GDM1 (cell line): Measurements from ENCODE around the gene MZF1.
"Not testable (repeated sequence)": the region's sequence is repeated elsewhere in the genome, so short reads cannot be mapped to it uniquely, and the experiment has no call there.

Experiments used
- DNase-seq: peaks from one replicate; lab custom pipeline; 2025; lab: John Stamatoyannopoulos, UW

MZF1 gene

DNA sequence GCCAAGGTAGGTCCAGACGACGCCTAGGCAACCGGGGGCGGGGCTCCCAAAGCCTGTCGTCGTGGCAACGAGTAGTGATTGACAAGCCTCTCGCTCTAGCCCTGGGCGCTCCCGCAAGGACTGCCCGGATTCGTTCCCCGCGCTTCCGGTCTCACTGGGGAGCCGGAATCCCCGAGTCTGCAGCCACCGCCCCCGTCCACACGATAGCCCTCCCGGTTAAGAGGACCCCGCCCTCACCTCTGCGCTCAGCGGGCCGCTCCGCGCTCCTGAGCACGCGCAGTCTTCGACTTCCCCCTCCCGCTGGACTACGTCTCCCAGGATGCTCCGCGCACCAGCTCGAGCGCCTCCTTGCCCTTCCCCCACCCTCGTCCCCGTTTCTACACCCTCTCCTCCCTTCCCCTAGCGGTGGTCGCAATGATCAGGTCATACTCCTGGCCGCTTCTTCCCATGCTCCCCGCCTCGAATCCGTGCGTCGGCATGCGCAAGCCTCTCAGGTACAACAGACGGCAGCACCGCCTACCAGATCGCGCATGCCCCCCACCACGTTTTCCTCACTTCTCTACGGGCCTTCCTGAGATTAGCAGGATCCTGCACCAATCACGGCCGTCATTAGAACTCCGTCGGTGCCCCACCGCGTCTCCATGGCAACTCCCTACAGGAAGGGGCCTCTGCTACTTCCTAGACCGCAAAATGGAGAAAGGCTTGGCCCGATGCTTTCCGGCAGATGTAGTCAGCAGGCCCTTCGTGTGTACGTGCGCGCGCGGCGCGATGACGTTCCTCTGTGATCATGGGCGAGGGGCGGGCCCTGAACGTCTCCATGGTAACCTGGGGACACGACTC is at the start of gene MZF1:
MZF1 (minus strand) TSS at position 518 of the 840 bp plus-strand sequence. CDS start 1,946 bp downstream, outside the sequence.
- DNase-seq = no peak

DNA sequence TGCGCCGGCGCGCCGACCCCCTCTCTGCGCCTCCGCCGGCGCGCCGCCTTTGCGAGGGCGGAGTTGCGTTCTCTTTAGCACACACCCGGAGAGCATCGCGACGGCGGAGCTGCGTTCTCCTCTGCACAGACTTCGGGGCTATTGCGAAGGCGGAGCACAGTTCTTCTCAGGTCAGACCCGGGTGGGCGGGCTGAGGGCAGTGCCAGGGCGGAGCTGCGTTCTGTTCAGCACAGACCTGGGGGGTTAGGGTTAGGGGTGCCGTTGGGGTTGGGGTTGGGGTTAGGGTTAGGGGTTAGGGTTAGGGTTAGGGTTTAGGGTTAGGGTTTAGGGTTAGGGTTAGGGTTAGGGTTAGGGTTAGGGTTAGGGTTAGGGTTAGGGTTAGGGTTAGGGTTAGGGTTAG is 34.1 kb upstream of the MZF1 start:
- not testable (repeated sequence) for DNase-seq

DNA sequence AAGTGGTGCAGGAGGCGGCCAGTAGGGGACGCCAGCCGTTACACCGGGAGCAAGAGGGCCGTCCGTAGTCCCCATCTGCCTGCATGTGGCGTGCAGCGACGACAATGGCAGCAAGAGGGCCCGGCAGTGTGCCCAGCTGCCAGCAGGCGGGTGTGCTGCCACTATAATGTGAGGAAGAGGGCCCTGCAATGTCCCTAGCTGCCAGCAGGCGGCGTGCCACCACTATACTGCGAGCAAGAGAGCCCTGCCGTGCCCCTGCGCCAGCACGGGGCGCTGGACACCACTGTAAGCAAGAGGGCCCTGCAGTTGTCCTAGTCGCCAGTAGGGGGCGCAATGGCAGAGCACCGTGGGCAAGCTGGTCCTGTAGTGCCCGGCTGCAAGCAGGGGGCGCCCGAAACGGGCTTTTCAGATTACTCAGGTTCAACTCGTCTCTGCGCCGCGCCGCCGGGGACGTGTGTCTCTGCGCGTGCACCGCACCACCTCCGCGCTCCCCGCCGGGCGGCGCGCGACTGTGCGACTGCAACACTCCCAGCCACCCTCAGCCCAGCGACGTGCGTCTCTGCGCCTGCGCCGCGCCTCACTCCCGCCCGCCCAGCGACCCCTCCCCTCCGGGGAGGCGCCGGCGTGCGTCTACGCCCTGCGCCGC is 33.2 kb upstream of the MZF1 start:
- DNase-seq = not testable (repeated sequence)

DNA sequence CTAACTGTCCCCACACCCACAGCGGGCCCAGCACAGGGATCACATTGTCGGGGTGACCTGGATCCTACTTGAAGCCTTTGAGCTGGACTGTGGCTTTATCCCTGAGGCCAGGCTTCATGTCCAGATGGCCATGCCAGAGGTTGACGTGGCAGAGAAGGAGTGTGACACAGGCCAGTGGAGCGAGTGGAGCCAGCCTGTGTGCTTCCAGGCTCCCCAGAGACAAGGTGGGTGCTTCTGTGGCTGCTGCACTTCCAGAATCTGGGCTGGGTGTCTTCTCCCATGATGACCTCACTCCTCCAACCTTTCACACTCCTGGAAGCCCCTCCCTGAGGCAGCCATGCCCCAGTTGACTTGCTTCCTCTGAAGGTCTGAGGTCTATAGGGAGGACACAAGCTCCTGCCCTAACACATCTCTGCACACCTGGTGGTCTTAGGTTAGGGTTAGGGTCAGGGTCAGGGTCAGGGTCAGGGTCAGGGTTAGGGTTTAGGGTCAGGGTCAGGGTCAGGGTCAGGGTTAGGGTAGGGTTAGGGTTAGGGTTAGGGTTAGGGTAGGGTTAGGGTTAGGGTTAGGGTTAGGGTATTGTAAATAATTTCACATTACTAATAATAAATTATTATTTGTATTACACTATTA is 13.1 kb upstream of the MZF1 start:
- no peak for DNase-seq

DNA sequence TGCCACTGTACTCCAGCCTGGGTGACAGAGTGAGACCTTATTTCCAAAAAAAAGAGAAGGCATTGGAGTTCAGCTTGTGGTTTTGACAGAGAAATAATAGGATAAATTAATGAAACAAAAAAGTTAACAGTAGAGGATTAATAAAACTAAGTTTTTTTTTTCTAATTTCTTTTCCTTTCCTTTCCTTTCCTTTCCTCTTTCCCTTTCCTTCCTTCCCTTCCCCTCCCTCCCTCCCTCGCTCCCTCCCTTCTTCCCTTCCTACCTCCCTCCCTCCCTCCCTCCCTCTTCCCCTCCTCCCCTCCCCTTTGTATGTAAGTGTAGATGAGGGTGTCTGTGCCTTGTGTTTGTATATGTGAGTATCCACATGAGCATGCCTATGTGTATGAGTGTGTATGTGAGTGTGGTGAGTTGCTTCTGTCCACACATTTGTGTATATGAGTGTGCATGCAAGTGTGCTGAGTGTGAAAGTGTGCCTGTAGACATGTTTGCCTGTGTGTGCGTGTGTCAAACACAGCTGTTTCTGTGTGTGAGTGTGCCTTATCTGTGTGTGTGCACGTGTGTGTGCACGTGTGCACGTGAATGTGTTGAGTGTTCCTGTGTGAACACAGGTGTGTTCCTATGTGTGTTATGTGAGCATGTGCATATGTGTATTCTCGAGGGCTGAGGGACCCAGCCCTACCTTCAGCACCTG is 12.5 kb upstream of the MZF1 start:
- no peak for DNase-seq

DNA sequence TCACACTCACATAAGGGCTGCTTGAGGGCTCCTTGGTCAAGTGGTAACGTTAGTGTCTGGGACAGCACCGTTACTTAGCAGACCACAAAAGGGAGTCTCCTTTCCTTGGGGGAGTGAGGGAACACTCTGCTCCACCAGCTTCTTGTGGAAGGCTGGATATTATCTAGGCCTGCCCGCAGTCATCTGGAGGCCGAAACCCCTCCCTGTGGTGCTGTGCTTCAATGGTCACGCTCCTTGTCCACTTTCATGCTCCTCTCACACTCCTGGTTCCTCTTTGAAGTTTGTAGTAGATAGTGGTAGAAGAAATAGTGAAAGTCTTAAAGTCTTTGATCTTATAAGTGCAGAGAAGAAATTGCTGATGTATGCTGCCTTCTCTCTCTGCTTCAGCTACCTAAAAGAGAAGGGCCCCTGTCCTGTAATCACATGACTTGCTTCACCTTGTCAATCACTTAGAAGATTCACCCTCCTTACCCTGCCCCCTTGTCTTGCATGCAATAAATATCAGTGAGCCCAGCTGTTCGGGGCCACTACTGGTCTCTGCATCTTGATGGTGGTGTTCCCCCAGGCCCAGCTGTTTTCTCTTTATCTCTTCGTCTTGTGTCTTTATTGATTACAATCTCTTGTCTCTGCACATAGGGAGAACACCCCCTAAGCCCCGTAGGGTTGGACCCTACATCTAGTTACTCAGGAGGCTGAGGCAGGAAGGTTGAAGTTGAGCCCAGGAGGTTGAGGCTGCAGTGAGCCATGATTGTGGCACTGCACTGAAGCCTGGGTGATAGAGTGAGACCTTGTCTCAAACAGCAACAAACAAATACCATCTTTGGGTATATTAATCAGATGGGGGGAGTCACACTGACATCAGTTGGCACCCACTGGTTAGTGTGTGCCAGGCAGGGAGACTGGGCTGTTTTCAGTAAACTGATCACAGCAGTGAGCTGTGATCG is 11.6 kb upstream of the MZF1 start:
- DNase-seq = no peak

DNA sequence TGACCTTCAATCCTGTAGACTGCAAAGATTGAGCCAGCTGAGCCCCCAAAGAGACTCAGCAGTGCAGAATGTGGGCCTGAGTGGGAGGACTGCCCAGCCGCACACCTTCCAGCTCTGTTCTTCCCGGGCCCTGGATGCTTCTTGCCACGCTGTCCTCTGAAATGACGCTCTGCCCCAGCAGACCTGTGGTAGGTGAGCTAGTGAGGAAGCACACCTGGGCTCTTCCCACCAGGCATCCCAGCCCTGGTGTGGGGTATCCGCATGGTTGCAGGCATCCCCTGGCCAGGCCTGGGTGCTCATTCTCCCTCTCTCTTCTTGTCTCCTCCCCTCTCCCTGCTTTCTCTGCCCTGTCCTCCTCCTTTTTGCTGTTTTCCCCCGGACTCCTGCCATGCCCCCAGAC is 9.8 kb upstream of the MZF1 start:
- no peak for DNase-seq

DNA sequence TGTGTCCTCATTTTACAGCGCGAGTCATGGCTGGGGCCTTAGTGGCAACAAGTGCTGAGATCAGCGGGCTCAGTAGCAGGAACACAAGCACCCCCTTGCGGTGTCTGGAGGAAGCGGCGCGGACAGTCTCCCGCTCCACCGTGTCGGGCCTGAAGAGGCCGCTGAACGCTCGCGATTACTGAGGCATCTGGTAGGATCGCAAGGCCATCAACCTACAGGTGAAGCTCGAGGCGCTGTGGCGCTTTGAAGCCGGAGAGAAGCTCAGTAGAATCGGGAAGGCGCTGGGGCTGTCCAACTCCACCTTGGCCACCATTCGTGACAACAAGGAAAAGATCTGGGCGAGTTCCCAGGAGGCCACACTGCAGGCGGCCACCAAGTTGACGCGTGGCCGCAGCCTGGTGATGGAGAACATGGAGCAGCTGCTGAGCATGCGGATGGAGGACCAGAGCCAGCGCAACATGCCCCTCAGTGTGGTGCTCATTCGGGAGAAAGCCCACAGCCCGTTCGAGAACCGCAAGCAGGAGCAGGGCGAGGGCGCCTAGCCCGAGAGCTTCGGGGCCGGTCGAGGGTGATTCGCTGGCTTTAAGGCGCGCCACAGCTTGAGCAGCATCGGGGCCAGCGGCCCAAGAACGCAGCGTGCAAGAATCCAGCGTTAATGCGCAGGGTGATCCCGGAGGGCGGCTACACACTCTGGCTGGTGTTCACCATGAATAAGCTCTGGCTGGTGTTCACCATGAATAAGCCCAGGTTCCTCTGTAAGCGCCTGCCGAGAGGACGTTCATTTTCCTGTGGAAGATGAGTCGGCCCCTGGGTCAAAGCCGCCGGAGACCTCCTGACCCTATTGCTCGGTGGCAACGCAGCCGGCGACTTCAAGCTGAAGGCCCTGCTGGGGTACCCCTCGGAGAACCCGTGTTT is 8.3 kb upstream of the MZF1 start:
- no peak for DNase-seq

DNA sequence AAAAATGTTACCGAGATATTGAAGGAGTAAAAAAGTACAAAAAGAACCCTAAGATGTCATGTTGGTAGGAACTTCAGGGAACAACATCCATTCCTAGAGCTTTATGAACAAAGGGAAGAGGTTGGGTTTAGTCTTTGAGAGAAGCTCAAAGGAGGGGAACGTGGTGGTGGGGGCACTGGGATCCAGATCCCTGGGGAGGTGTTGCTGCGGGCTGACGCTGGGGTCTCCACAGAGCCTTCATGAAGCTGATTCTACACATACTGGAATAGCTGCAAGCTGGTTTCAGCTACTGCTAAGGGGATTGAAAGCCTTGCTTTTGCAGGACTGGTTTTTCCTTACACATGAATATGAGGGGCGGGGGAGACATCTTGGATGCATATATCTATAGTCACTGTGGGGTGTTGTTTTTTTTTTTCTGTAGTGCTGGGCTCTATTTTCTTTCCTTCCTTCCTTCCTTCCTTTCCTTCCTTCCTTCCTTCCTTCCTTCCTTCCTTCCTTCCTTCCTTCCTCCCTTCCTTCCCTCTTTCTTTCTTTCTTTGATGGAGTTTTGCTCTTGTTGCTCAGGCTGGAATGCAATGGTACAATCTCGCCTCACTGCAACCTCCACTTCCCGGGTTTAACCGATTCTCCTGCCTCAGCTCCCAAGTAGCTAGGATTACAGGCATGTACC is 6.5 kb upstream of the MZF1 start:
- no peak for DNase-seq

DNA sequence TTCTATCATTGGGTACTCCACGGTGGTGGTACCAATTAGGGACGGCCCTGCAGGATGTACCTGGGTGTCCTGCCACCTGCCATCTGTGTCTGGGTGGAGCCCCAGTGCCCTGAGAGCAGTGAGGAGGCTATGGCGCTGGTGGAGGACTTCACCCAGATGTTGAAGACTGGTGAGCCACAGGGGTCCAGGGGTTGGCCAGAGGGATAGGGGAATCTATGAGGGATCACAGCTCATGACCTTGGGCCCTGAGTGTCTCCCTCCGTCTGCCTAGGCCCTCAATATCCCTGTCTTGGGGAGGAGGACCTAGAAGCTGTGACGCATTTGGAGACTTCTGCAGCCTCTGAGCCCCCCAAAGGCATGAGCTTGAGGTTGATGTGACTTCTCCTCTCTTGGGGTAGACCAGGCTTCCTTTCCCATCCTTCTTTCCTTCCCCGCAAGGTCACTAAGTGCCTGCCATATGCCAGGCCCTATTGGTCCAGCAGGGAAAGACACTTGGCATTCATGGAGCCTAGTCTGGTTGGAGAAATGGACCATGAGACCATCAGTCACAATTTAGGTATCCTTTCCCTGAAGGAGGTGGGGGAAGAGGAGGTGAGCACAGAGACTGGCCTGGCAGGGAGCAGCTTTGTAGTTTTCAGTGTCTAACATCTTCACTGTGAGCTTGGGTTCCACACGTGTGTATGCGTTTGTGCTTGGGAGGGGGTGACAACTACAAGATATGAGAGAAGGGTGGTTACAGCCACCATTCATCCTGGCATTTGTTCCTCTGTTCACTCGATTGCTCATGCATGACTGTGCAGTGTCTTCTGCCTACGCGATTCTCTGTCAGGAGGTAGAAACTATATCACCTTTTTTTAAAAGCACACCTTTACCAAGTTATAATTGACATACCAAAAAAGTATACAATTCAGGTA is 5.1 kb upstream of the MZF1 start:
- no peak for DNase-seq

DNA sequence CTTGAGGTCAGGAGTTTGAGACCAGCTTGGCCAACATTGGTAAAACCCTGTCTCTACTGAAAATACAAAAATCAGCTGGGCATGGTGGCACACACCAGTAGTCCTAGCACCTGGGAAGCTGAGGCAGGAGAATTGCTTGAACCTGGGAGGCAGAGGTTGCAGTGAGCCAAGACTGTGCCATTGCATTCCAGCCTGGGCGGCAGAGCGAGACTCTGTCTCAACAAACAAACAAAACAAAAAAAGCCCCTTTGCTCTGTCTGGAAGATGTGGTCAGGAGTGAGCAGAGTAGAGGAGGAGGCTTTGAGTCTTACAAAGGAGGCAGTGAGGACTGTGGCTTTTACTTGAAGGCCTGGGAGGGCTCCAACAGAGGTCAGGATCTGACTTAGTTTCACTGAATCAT is 4.4 kb upstream of the MZF1 start:
- DNase-seq = not testable (repeated sequence)

DNA sequence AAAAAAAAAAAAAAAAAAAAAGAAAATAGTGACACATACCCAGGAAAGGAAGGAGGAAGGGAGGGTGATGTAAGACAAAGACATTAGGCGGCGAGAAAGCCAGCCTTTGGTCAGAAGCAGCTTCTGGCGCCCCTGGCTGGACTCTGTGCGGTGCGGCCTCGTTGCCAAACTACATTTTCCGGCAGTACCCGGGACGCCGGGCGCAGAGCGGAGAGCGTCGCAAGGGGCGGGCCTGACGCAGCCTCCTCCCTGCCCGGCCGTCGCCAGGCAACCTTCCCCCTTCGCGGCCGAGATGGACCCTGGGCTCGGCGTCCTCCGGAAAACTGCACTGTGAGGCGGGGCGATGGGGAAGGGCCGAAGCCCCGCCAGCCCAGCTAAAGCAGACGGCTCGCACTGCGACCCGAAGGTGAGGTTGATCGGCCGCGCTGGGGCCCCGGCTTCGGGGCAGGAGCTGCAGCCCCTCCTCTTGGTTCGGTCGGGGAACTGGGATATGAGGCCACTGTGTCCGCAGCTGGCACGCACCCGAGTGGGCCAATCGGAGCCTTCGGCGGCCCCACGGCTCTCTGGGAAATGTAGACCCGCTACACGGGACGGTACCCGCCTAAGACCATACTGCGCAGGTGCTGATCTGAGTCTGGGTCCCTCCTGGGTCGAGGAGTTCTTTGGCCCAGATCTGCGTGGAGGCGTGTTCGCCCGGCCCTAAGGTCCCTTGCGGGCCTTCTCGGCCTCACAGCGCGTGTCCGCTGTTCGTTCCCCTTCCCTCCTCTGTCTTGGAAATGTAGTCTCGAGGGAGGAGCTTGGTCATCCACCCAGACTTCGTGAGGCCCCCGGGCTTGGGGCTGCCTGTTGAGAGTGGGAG is 2.3 kb upstream of the MZF1 start:
- DNase-seq = no peak

DNA sequence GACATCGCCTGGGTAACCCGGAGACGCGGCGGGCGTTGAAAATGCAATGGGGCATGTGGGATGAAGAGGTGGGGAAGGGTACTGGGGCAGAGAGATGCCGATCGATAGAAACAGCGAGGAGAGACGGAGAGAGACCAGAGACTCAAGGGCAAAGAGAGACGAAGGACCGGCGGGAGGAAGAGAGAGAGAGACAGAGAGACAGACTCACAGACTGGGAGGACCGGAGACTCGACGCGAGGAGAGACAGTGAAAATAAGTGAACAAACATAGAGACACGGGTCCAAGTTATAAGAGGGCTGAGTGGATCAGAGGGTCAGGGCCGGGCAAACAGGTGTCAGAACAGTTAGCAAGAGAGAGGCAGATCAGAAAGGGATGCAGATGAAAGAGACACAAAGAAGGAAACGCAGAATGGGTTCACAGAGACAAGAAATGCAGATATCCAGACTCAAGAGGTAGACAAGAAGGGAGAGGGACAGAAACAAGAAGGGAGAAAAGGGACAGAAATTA is 576 bp upstream of the MZF1 start:
- no peak for DNase-seq

DNA sequence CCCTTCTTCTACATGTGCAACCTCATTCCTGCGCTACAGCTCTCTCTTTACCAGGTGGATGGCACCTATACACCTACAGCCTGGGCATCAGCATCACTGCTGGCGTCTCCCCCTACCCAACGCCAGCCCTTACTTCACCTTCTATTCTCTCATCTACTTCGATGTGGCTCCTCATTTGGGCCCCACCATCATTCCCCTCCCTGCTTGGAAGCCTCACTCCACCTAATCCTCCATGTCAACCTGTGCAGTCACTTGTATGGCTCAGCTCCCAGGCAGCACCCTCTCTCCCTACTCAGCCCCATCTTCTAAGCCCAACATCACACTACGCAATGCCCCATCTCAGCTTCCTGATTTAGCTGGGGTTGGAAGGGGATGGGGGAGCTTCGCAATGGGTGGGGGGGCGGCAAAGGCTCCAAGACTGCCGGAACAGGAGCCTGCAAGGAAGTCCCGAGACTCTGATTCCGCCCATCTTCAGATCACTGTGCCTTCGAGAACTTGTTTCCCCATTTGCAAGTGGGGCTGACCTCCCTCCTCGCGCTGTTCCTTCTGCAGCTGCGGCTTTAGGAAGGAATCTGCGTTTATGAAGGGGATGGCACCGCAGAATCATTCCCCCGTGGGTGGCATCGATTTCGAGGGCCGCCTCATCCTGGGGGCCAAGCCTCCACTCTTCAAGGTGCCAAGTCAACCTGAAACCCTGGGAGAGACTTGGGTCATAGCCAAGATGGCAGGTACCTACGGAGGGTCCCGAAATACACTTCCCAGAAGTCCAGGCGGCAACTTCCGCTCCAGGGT is 913 bp downstream of the MZF1 start:
- DNase-seq = no peak

DNA sequence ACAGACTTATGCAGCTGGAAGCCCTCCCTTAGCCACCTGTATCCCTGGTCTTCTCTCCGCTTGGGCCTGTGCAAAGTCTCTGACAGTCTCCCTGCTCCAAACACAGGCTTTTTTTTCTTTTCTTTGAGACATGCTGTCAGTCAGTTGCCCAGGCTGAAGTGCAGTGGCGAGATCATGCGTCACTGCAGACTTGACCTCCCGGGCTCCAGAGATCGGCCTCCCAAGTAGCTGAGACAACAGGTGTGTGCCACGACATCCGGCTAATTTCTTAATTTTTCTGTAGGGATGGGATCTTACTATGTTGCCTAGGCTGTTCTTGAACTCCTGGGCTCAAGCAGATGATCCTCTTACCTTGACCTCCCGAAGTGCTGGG is 1.6 kb downstream of the MZF1 start:
- no peak for DNase-seq

DNA sequence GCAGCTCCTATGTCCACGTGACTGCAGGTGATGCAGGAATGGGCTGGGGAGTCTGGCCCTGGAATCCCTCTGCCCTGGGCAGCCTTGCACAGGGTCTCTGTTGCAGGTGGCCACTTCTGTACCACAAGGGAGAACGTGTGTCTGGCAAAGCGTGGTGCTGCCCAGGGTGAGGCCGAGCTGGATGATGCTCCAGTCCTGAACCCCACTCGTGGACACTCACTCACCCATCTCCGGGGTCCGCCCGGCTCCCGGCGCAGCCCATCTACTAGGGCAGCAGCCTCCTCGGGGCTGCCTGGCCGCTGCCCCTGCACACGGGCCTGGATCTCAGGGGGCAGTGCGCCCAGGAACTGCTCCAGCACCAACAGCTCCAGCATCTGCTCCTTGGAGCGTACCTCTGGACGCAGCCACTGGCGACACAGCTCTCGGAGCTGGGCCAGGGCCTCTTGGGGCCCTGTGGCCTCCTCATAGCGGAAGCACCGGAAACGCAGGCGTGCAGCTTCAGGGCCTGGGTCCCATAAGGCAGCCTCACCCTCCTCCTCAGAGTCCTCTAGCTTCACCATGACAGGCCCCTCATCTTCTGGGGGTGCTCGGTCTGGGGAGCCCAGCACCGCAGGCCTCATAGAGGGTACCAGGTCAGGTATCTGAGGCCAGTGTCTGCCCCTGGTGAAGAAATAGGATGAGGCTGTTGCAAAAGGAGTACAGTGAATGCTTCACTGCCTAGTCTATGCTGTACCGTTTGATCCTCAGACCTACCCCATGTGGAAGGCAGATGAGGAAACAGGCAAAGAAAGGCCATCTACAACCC is 2.2 kb downstream of the MZF1 start:
- no peak for DNase-seq
